HEK293 (cell line): ENCODE results near the gene HERC4.

Experiments
- HOXD13 ChIP-seq: sonication (generic); formaldehyde crosslinking; IDR thresholded peaks from 2 replicates; pipeline ENCODE4 v1.8.0; 2022; ENCODE audit warnings: missing genetic modification reagents, borderline replicate concordance
- MEIS1 ChIP-seq: sonication (generic); formaldehyde crosslinking; IDR thresholded peaks from 2 replicates; pipeline ENCODE4 v1.8.1; 2022; ENCODE audit warnings: missing genetic modification reagents, mild to moderate bottlenecking, borderline replicate concordance
- MZF1 ChIP-seq: fragments of 450-650 bp; formaldehyde crosslinking; IDR thresholded peaks from 2 replicates; pipeline ENCODE4 v1.5.1; 2017; ENCODE audit warnings: missing biosample characterization, missing genetic modification characterization, borderline replicate concordance
- WT1 ChIP-seq: fragments of 450-650 bp; formaldehyde crosslinking; IDR thresholded peaks from 2 replicates; pipeline ENCODE4 v1.5.1; 2016; ENCODE audit warnings: missing biosample characterization, missing genetic modification characterization
- YY1 ChIP-seq: fragments of 450-650 bp; formaldehyde crosslinking; IDR thresholded peaks from 2 replicates; pipeline ENCODE4 v1.5.1; 2018; ENCODE audit warnings: missing biosample characterization, missing genetic modification characterization
- ZBTB48 ChIP-seq: fragments of 450-650 bp; formaldehyde crosslinking; IDR thresholded peaks from 2 replicates; pipeline ENCODE4 v1.5.1; 2016; ENCODE audit warnings: missing biosample characterization, missing genetic modification characterization
- ZEB2 ChIP-seq: fragments of 450-650 bp; formaldehyde crosslinking; IDR thresholded peaks from 2 replicates; pipeline ENCODE4 v1.5.1; 2016; ENCODE audit warnings: missing biosample characterization, missing genetic modification characterization
- ZNF10 ChIP-seq: fragments of 450-650 bp; formaldehyde crosslinking; IDR thresholded peaks from 2 replicates; pipeline ENCODE4 v1.5.1; 2017; ENCODE audit warnings: missing biosample characterization, missing genetic modification characterization
- ZNF155 ChIP-seq: fragments of 450-650 bp; formaldehyde crosslinking; IDR thresholded peaks from 2 replicates; pipeline ENCODE4 v1.5.1; 2016; ENCODE audit warnings: missing biosample characterization, missing genetic modification characterization
- ZNF184 ChIP-seq: fragments of 450-650 bp; IDR thresholded peaks from 2 replicates; pipeline ENCODE4 v1.5.1; 2018; ENCODE audit warnings: missing biosample characterization, mild to moderate bottlenecking, missing genetic modification characterization
- ZNF19 ChIP-seq: fragments of 450-650 bp; formaldehyde crosslinking; IDR thresholded peaks from 2 replicates; pipeline ENCODE4; 2016; ENCODE audit warnings: missing biosample characterization, missing genetic modification characterization, low read depth
- ZNF266 ChIP-seq: fragments of 450-650 bp; formaldehyde crosslinking; IDR thresholded peaks from 2 replicates; pipeline ENCODE4 v1.5.1; 2016; ENCODE audit warnings: missing biosample characterization, missing genetic modification characterization, low read depth
- ZNF311 ChIP-seq: fragments of 450-650 bp; formaldehyde crosslinking; IDR thresholded peaks from 2 replicates; pipeline ENCODE4 v1.5.1; 2017; ENCODE audit warnings: missing biosample characterization, missing genetic modification characterization, borderline replicate concordance
- ZNF548 ChIP-seq: fragments of 450-650 bp; formaldehyde crosslinking; IDR thresholded peaks from 2 replicates; pipeline ENCODE4 v1.5.1; 2016; ENCODE audit warnings: missing biosample characterization, missing genetic modification characterization
- ZNF654 ChIP-seq: fragments of 450-650 bp; formaldehyde crosslinking; IDR thresholded peaks from 2 replicates; pipeline ENCODE4 v1.5.1; 2016; ENCODE audit warnings: low read depth, missing biosample characterization, missing genetic modification characterization
- ZSCAN23 ChIP-seq: fragments of 450-650 bp; formaldehyde crosslinking; IDR thresholded peaks from 2 replicates; pipeline ENCODE4 v1.5.1; 2016; ENCODE audit warnings: missing biosample characterization, missing genetic modification characterization
- ZXDB ChIP-seq: fragments of 450-650 bp; formaldehyde crosslinking; IDR thresholded peaks from 2 replicates; pipeline ENCODE4 v1.5.1; 2016; ENCODE audit warnings: missing biosample characterization, missing genetic modification characterization
- TF ChIP-seq, protein P1 (sequence below): fragments of 450-650 bp; formaldehyde crosslinking; IDR thresholded peaks from 2 replicates; pipeline ENCODE4 v1.5.1; 2016; ENCODE audit warnings: missing biosample characterization, missing genetic modification characterization, borderline replicate concordance
- TF ChIP-seq, protein P2 (sequence below): fragments of 450-650 bp; formaldehyde crosslinking; IDR thresholded peaks from 2 replicates; pipeline ENCODE4 v1.5.1; 2017; ENCODE audit warnings: missing biosample characterization, mild to moderate bottlenecking, missing genetic modification characterization, moderate library complexity
- TF ChIP-seq, protein P3 (sequence below): fragments of 450-650 bp; formaldehyde crosslinking; IDR thresholded peaks from 2 replicates; pipeline ENCODE4 v1.5.1; 2017; ENCODE audit warnings: missing biosample characterization, missing genetic modification characterization
- TF ChIP-seq, protein P4 (sequence below): fragments of 450-650 bp; formaldehyde crosslinking; conservative IDR thresholded peaks from 2 replicates; pipeline ENCODE4 v1.5.1; 2016; ENCODE audit warnings: low read depth, missing biosample characterization, missing genetic modification characterization
- TF ChIP-seq, protein P5 (sequence below): fragments of 450-650 bp; formaldehyde crosslinking; IDR thresholded peaks from 2 replicates; pipeline ENCODE4 v1.5.1; 2016; ENCODE audit warnings: missing biosample characterization, missing genetic modification characterization
- TF ChIP-seq, protein P6 (sequence below): fragments of 450-650 bp; formaldehyde crosslinking; IDR thresholded peaks from 2 replicates; pipeline ENCODE4 v1.5.1; 2016; ENCODE audit warnings: missing biosample characterization, missing genetic modification characterization
- TF ChIP-seq, protein P7 (sequence below): fragments of 450-650 bp; formaldehyde crosslinking; IDR thresholded peaks from 2 replicates; pipeline ENCODE4 v1.5.1; 2017; ENCODE audit warnings: missing biosample characterization, missing genetic modification characterization

Gene HERC4

DNA sequence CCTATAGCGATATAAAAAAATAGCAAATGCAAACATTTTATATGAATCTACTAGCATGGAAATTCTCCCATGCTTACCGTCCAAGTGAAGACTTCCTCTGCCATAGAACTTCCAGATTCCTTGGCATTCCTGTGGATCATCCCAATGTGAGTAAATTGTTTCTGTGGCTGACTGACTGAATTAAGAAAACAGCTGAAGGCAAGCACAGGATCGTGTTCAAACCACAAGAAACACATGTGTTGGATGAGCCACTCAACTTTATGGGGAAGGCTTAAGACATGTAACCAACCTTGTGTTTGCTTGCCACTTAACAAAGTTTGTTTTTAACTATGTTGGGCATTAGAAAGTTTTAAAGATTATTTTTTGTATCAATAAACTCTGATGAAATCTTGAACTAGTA lies 31.6 kb upstream of the HERC4 start (continued):
- TF ChIP-seq, protein P1, sequence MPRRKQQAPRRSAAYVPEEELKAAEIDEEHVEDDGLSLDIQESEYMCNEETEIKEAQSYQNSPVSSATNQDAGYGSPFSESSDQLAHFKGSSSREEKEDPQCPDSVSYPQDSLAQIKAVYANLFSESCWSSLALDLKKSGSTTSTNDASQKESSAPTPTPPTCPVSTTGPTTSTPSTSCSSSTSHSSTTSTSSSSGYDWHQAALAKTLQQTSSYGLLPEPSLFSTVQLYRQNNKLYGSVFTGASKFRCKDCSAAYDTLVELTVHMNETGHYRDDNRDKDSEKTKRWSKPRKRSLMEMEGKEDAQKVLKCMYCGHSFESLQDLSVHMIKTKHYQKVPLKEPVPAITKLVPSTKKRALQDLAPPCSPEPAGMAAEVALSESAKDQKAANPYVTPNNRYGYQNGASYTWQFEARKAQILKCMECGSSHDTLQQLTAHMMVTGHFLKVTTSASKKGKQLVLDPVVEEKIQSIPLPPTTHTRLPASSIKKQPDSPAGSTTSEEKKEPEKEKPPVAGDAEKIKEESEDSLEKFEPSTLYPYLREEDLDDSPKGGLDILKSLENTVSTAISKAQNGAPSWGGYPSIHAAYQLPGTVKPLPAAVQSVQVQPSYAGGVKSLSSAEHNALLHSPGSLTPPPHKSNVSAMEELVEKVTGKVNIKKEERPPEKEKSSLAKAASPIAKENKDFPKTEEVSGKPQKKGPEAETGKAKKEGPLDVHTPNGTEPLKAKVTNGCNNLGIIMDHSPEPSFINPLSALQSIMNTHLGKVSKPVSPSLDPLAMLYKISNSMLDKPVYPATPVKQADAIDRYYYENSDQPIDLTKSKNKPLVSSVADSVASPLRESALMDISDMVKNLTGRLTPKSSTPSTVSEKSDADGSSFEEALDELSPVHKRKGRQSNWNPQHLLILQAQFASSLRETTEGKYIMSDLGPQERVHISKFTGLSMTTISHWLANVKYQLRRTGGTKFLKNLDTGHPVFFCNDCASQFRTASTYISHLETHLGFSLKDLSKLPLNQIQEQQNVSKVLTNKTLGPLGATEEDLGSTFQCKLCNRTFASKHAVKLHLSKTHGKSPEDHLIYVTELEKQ (tag by site-specific recombination): peak; percentile 80; the same call in 1 of the 2 replicates
- TF ChIP-seq ZNF548 (tag by site-specific recombination) (no peak), ZXDB (tag by site-specific recombination) (peak; percentile 59; the same call in 1 of the 2 replicates), ZNF19 (tag by site-specific recombination) (no peak), ZNF10 (0 out of 2 replicates have a peak, but pooled peaks have one; percentile 27), YY1 (tag by site-specific recombination) (no peak), WT1 (tag by site-specific recombination) (peak; percentile 62), ZSCAN23 (tag by site-specific recombination) (peak; percentile 90), HOXD13 (CRISPR knock-in tag) (no peak), ZNF155 (tag by site-specific recombination) (no peak), MEIS1 (CRISPR knock-in tag) (no peak), ZEB2 (tag by site-specific recombination) (0 out of 2 replicates have a peak, but pooled peaks have one; percentile 40), ZNF654 (tag by site-specific recombination) (no peak; the same call in 1 of the 2 replicates), ZBTB48 (tag by site-specific recombination) (no peak), MZF1 (tag by site-specific recombination) (0 out of 2 replicates have a peak, but pooled peaks have one; percentile 35), ZNF184 (tag by site-specific recombination) (0 out of 2 replicates have a peak, but pooled peaks have one; percentile 60), ZNF266 (tag by site-specific recombination) (no peak), ZNF311 (tag by site-specific recombination) (no peak)
- TF ChIP-seq, protein P2, sequence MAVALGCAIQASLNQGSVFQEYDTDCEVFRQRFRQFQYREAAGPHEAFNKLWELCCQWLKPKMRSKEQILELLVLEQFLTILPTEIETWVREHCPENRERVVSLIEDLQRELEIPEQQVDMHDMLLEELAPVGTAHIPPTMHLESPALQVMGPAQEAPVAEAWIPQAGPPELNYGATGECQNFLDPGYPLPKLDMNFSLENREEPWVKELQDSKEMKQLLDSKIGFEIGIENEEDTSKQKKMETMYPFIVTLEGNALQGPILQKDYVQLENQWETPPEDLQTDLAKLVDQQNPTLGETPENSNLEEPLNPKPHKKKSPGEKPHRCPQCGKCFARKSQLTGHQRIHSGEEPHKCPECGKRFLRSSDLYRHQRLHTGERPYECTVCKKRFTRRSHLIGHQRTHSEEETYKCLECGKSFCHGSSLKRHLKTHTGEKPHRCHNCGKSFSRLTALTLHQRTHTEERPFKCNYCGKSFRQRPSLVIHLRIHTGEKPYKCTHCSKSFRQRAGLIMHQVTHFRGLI (tag by site-specific recombination): peak; percentile 59; the same call in 1 of the 2 replicates
- TF ChIP-seq, protein P3, sequence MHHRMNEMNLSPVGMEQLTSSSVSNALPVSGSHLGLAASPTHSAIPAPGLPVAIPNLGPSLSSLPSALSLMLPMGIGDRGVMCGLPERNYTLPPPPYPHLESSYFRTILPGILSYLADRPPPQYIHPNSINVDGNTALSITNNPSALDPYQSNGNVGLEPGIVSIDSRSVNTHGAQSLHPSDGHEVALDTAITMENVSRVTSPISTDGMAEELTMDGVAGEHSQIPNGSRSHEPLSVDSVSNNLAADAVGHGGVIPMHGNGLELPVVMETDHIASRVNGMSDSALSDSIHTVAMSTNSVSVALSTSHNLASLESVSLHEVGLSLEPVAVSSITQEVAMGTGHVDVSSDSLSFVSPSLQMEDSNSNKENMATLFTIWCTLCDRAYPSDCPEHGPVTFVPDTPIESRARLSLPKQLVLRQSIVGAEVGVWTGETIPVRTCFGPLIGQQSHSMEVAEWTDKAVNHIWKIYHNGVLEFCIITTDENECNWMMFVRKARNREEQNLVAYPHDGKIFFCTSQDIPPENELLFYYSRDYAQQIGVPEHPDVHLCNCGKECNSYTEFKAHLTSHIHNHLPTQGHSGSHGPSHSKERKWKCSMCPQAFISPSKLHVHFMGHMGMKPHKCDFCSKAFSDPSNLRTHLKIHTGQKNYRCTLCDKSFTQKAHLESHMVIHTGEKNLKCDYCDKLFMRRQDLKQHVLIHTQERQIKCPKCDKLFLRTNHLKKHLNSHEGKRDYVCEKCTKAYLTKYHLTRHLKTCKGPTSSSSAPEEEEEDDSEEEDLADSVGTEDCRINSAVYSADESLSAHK (tag by site-specific recombination): peak; percentile 52; the same call in 1 of the 2 replicates
- TF ChIP-seq, protein P4, sequence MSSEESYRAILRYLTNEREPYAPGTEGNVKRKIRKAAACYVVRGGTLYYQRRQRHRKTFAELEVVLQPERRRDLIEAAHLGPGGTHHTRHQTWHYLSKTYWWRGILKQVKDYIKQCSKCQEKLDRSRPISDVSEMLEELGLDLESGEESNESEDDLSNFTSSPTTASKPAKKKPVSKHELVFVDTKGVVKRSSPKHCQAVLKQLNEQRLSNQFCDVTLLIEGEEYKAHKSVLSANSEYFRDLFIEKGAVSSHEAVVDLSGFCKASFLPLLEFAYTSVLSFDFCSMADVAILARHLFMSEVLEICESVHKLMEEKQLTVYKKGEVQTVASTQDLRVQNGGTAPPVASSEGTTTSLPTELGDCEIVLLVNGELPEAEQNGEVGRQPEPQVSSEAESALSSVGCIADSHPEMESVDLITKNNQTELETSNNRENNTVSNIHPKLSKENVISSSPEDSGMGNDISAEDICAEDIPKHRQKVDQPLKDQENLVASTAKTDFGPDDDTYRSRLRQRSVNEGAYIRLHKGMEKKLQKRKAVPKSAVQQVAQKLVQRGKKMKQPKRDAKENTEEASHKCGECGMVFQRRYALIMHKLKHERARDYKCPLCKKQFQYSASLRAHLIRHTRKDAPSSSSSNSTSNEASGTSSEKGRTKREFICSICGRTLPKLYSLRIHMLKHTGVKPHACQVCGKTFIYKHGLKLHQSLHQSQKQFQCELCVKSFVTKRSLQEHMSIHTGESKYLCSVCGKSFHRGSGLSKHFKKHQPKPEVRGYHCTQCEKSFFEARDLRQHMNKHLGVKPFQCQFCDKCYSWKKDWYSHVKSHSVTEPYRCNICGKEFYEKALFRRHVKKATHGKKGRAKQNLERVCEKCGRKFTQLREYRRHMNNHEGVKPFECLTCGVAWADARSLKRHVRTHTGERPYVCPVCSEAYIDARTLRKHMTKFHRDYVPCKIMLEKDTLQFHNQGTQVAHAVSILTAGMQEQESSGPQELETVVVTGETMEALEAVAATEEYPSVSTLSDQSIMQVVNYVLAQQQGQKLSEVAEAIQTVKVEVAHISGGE: no peak
- TF ChIP-seq, protein P5, sequence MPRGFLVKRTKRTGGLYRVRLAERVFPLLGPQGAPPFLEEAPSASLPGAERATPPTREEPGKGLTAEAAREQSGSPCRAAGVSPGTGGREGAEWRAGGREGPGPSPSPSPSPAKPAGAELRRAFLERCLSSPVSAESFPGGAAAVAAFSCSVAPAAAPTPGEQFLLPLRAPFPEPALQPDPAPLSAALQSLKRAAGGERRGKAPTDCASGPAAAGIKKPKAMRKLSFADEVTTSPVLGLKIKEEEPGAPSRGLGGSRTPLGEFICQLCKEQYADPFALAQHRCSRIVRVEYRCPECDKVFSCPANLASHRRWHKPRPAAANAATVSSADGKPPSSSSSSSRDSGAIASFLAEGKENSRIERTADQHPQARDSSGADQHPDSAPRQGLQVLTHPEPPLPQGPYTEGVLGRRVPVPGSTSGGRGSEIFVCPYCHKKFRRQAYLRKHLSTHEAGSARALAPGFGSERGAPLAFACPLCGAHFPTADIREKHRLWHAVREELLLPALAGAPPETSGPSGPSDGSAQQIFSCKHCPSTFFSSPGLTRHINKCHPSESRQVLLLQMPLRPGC (tag by site-specific recombination): peak; percentile 97
- TF ChIP-seq, protein P6, sequence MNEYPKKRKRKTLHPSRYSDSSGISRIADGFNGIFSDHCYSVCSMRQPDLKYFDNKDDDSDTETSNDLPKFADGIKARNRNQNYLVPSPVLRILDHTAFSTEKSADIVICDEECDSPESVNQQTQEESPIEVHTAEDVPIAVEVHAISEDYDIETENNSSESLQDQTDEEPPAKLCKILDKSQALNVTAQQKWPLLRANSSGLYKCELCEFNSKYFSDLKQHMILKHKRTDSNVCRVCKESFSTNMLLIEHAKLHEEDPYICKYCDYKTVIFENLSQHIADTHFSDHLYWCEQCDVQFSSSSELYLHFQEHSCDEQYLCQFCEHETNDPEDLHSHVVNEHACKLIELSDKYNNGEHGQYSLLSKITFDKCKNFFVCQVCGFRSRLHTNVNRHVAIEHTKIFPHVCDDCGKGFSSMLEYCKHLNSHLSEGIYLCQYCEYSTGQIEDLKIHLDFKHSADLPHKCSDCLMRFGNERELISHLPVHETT (tag by site-specific recombination): peak; percentile 91
- TF ChIP-seq, protein P7, sequence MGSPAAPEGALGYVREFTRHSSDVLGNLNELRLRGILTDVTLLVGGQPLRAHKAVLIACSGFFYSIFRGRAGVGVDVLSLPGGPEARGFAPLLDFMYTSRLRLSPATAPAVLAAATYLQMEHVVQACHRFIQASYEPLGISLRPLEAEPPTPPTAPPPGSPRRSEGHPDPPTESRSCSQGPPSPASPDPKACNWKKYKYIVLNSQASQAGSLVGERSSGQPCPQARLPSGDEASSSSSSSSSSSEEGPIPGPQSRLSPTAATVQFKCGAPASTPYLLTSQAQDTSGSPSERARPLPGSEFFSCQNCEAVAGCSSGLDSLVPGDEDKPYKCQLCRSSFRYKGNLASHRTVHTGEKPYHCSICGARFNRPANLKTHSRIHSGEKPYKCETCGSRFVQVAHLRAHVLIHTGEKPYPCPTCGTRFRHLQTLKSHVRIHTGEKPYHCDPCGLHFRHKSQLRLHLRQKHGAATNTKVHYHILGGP (tag by site-specific recombination): no peak
